ENCODE data around the gene NOTUM.

GRCh38 chr17:82007495-82008257 is 46.7 kb upstream of the NOTUM start:
- TF ChIP-seq KLF1 (tag by site-specific recombination; IDR thresholded peaks at IDR 0.05) (no peak), ZFHX2 (tag by site-specific recombination; conservative IDR thresholded peaks at IDR 0.05) (no peak), ZNF776 (tag by site-specific recombination; IDR thresholded peaks at IDR 0.05; ENCODE audit: borderline replicate concordance) (no peak)
- TF ChIP-seq, protein P1, sequence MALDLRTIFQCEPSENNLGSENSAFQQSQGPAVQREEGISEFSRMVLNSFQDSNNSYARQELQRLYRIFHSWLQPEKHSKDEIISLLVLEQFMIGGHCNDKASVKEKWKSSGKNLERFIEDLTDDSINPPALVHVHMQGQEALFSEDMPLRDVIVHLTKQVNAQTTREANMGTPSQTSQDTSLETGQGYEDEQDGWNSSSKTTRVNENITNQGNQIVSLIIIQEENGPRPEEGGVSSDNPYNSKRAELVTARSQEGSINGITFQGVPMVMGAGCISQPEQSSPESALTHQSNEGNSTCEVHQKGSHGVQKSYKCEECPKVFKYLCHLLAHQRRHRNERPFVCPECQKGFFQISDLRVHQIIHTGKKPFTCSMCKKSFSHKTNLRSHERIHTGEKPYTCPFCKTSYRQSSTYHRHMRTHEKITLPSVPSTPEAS (tag by site-specific recombination; IDR thresholded peaks at IDR 0.05): no peak
- TF ChIP-seq, protein P2, sequence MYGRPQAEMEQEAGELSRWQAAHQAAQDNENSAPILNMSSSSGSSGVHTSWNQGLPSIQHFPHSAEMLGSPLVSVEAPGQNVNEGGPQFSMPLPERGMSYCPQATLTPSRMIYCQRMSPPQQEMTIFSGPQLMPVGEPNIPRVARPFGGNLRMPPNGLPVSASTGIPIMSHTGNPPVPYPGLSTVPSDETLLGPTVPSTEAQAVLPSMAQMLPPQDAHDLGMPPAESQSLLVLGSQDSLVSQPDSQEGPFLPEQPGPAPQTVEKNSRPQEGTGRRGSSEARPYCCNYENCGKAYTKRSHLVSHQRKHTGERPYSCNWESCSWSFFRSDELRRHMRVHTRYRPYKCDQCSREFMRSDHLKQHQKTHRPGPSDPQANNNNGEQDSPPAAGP (tag by site-specific recombination; IDR thresholded peaks at IDR 0.05): no peak
- TF ChIP-seq, protein P3, sequence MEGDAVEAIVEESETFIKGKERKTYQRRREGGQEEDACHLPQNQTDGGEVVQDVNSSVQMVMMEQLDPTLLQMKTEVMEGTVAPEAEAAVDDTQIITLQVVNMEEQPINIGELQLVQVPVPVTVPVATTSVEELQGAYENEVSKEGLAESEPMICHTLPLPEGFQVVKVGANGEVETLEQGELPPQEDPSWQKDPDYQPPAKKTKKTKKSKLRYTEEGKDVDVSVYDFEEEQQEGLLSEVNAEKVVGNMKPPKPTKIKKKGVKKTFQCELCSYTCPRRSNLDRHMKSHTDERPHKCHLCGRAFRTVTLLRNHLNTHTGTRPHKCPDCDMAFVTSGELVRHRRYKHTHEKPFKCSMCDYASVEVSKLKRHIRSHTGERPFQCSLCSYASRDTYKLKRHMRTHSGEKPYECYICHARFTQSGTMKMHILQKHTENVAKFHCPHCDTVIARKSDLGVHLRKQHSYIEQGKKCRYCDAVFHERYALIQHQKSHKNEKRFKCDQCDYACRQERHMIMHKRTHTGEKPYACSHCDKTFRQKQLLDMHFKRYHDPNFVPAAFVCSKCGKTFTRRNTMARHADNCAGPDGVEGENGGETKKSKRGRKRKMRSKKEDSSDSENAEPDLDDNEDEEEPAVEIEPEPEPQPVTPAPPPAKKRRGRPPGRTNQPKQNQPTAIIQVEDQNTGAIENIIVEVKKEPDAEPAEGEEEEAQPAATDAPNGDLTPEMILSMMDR (tag by site-specific recombination; IDR thresholded peaks at IDR 0.05): no peak

Measured in HEK293 (cell line).